ENCODE data around the gene RAB40C.

The RAB40C gene

GRCh38 chr16:572865-573650, 16.8 kb upstream of the RAB40C start:
- no peak for TF ChIP-seq L3MBTL2 (conservative IDR thresholded peaks at IDR 0.05)
- TF ChIP-seq CTBP1 (IDR thresholded peaks at IDR 0.05; ENCODE audit: borderline replicate concordance), result no peak
- no peak for TF ChIP-seq ELF4 (IDR thresholded peaks at IDR 0.05)
- no peak for TF ChIP-seq SUZ12 (IDR thresholded peaks at IDR 0.05)
- no peak for TF ChIP-seq SP1 (IDR thresholded peaks at IDR 0.05)
- TF ChIP-seq HDGF (IDR thresholded peaks at IDR 0.05; ENCODE audit: borderline replicate concordance), result no peak
- TF ChIP-seq BHLHE40 (IDR thresholded peaks at IDR 0.05; ENCODE audit: borderline replicate concordance), result no peak
- no peak for TF ChIP-seq ZNF384 (IDR thresholded peaks at IDR 0.05)
- TF ChIP-seq, protein P1, sequence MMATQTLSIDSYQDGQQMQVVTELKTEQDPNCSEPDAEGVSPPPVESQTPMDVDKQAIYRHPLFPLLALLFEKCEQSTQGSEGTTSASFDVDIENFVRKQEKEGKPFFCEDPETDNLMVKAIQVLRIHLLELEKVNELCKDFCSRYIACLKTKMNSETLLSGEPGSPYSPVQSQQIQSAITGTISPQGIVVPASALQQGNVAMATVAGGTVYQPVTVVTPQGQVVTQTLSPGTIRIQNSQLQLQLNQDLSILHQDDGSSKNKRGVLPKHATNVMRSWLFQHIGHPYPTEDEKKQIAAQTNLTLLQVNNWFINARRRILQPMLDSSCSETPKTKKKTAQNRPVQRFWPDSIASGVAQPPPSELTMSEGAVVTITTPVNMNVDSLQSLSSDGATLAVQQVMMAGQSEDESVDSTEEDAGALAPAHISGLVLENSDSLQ (IDR thresholded peaks at IDR 0.05), result no peak
- TF ChIP-seq TARDBP (IDR thresholded peaks at IDR 0.05), result no peak
- no peak for TF ChIP-seq FOXA1 (IDR thresholded peaks at IDR 0.05)
- no peak for TF ChIP-seq ARNT (IDR thresholded peaks at IDR 0.05)
- no peak for TF ChIP-seq FOXM1 (IDR thresholded peaks at IDR 0.05; ENCODE audit: borderline replicate concordance)
- TF ChIP-seq FOXK2 (IDR thresholded peaks at IDR 0.05), result no peak
- TF ChIP-seq LEF1 (IDR thresholded peaks at IDR 0.05; ENCODE audit: borderline replicate concordance), result no peak
- no peak for TF ChIP-seq NFRKB (IDR thresholded peaks at IDR 0.05)
- POLR2A ChIA-PET, result no interaction called here
- CTCF ChIA-PET, result no interaction called here
- DNase-seq (ENCODE audit: extremely low spot score), result no peak

GRCh38 chr16:574021-574760, 15.7 kb upstream of the RAB40C start:
- CTCF ChIA-PET, result no interaction called here
- no peak for DNase-seq (ENCODE audit: extremely low spot score)
- TF ChIP-seq ARNT (IDR thresholded peaks at IDR 0.05) (no peak), ELF4 (IDR thresholded peaks at IDR 0.05) (no peak), SP1 (IDR thresholded peaks at IDR 0.05) (no peak), L3MBTL2 (conservative IDR thresholded peaks at IDR 0.05) (no peak), TARDBP (IDR thresholded peaks at IDR 0.05) (no peak), HDGF (IDR thresholded peaks at IDR 0.05; ENCODE audit: borderline replicate concordance) (no peak), SUZ12 (IDR thresholded peaks at IDR 0.05) (no peak), FOXA1 (IDR thresholded peaks at IDR 0.05) (no peak), CTBP1 (IDR thresholded peaks at IDR 0.05; ENCODE audit: borderline replicate concordance) (no peak)
- TF ChIP-seq, protein P1 (IDR thresholded peaks at IDR 0.05), result no peak
- POLR2A ChIA-PET, result no interaction called here

DNA sequence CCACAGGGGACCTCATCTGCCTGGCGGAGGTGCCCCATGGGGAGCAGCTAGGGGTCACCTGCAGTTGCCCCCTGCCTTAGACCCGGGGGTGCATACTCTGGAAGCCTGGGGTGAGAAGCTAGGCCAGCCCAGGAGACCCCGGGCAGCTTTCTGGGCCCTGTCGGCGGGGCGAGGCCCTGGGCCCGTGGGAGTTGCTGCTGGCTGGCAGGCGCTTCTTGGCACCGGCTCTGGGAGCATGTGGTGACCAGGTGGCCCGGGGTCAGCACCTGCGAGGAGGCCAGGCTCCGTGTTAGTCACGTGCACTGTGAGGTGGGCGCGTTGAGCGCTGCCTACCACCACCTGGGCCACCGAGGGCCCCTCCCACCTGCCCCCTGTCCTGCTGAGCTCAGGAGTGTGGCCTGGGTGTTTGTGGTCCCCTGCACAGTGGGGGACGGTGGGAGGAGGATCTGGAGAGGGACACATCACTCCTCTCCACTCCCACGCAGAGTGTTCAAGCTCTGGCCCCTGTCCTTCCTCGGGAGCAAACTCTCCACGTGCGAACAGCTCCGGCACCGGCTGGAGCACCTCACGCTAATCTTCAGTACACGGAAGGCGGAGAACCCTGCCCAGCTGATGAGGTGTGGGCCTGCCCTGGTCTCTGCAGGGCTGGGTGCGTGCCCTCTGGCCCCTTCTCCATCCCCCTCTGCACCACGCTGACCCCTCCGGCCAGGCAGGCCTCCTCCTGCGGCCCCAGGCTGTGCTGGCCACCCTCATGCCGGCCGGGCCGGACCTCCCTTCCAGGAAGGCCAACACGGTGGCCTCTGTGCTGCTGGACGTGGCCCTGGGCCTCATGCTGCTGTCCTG, 14.3 kb upstream of the RAB40C start:
- ChIA-PET CTCF (no interaction called here), POLR2A (no interaction called here)
- no peak for DNase-seq (ENCODE audit: extremely low spot score)
- no peak for TF ChIP-seq LEF1 (IDR thresholded peaks at IDR 0.05; ENCODE audit: borderline replicate concordance)
- no peak for TF ChIP-seq ZNF384 (IDR thresholded peaks at IDR 0.05)
- TF ChIP-seq FOXA1 (IDR thresholded peaks at IDR 0.05), result no peak
- TF ChIP-seq NFRKB (IDR thresholded peaks at IDR 0.05), result no peak
- TF ChIP-seq CTBP1 (IDR thresholded peaks at IDR 0.05; ENCODE audit: borderline replicate concordance), result no peak
- no peak for TF ChIP-seq ARNT (IDR thresholded peaks at IDR 0.05)
- no peak for TF ChIP-seq ELF4 (IDR thresholded peaks at IDR 0.05)

DNA sequence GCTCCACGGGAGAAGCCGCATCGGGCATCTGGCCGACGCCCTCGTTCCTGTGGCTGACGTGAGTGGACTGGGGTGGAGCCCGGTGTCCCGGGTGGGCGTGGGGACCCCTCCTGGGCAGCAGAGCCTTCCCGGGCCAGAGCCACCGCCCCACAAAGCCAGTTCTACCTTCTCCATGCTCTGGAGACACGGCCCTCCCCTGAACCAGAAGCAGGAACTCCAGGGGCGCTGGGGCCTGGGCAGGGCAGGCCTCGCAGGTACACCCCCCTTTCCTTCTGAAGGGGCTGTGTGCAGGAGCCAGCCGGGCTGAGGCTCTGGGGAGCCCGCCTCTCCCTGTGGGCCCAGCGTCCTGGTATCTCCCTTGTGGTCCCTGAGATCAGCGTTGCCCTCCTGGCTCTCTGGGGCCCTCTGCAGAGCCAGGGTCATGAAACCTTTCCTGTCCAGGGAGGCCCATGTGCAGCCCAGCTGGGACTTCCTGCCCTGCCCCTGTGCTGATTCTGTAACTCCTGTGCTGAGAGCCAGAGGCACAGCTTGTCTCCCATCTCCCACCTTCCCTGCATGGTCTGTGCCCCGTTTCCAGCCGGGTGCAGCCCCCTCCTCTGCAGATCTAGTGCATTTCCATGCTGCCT, 13.6 kb upstream of the RAB40C start:
- TF ChIP-seq CTBP1 (IDR thresholded peaks at IDR 0.05; ENCODE audit: borderline replicate concordance), result no peak
- TF ChIP-seq ARNT (IDR thresholded peaks at IDR 0.05), result no peak
- TF ChIP-seq LEF1 (IDR thresholded peaks at IDR 0.05; ENCODE audit: borderline replicate concordance), result no peak
- no peak for TF ChIP-seq FOXK2 (IDR thresholded peaks at IDR 0.05)
- TF ChIP-seq, protein P1 (IDR thresholded peaks at IDR 0.05), result no peak
- TF ChIP-seq L3MBTL2 (conservative IDR thresholded peaks at IDR 0.05), result no peak
- DNase-seq (ENCODE audit: extremely low spot score), result no peak
- ChIA-PET POLR2A (interaction anchor here (0.6 to 1.1 kb wide), 2 partner anchors 9 to 49 kb away, joined by 3 read pairs; partner anchors contain the start of gene CAPN15), CTCF (no interaction called here)

GRCh38 chr16:576823-577201, 13.1 kb upstream of the RAB40C start:
- TF ChIP-seq ELF4 (IDR thresholded peaks at IDR 0.05) (no peak), SP1 (IDR thresholded peaks at IDR 0.05) (no peak), FOXA1 (IDR thresholded peaks at IDR 0.05) (no peak), ZNF384 (IDR thresholded peaks at IDR 0.05) (no peak), HDGF (IDR thresholded peaks at IDR 0.05; ENCODE audit: borderline replicate concordance) (no peak), CTBP1 (IDR thresholded peaks at IDR 0.05; ENCODE audit: borderline replicate concordance) (no peak), ARNT (IDR thresholded peaks at IDR 0.05) (no peak), BHLHE40 (IDR thresholded peaks at IDR 0.05; ENCODE audit: borderline replicate concordance) (no peak), LEF1 (IDR thresholded peaks at IDR 0.05; ENCODE audit: borderline replicate concordance) (no peak)
- no peak for DNase-seq (ENCODE audit: extremely low spot score)
- CTCF ChIA-PET, result interaction anchor here (0.7 kb wide), 1 partner anchor 76 kb away, joined by 3 read pairs; no protein-coding TSS in a partner anchor
- POLR2A ChIA-PET, result interaction anchor here (0.6 to 1.1 kb wide), 2 partner anchors 9 to 50 kb away, joined by 3 read pairs; partner anchors contain the start of gene CAPN15
